NT2/D1 (cell line): ENCODE measurements around the gene GPR39.

Experiments
- SUZ12 ChIP-seq: IDR thresholded peaks from 2 replicates; pipeline ENCODE4 v1.6.1; 2011; ENCODE audit not compliant: insufficient read length, insufficient read depth; ENCODE audit errors: extremely low read depth
- YY1 ChIP-seq: IDR thresholded peaks from 2 replicates; pipeline ENCODE4 v1.6.1; 2011; ENCODE audit not compliant: insufficient read length, insufficient read depth
- ZNF274 ChIP-seq: IDR thresholded peaks from 2 replicates; pipeline ENCODE4 v1.6.1; 2011; ENCODE audit warnings: mild to moderate bottlenecking, low read depth, low read length

DNA sequence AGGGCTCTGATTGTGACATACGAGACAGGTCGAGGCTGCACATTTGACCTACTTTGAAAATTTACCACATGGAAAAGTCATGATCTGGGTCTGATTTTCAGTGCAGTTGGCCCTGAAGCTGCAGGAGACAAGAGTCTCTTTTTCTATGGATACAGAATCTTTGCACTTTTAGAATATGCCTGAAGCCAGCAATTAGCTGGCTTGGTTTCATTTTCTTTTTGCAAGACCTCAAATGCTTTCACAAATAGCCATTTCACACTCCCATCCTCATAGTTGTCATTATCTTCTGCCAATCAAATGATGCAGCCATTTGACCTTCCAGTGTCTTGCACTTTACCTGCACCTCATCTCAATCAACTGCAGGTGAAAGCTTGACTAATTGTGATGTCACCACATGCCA lies 59.0 kb downstream of the GPR39 start:
- TF ChIP-seq YY1, result no peak
- TF ChIP-seq SUZ12, result no peak
- no peak for TF ChIP-seq ZNF274
